Activated naive CD8-positive, alpha-beta T cell (primary cell): Measurements from ENCODE around the gene MTARC2.

ENCODE experiments used
- H3K27ac Mint-ChIP-seq: one replicate; pipeline ENCODE4 v1.8.0; 2021; ENCODE audit warnings: mixed read lengths
- H3K27me3 Mint-ChIP-seq: one replicate; pipeline ENCODE4 v1.8.0; 2021; ENCODE audit warnings: mixed read lengths
- H3K36me3 Mint-ChIP-seq: one replicate; pipeline ENCODE4 v1.8.0; 2021; ENCODE audit warnings: mixed read lengths
- H3K4me1 Mint-ChIP-seq: one replicate; pipeline ENCODE4 v1.8.0; 2021; ENCODE audit warnings: low read depth, mixed read lengths
- H3K4me3 Mint-ChIP-seq: one replicate; pipeline ENCODE4 v1.8.0; 2021; ENCODE audit warnings: mild to moderate bottlenecking, mixed read lengths
- H3K9me3 Mint-ChIP-seq: one replicate; pipeline ENCODE4 v1.8.0; 2021; ENCODE audit warnings: low read depth, mixed read lengths

The MTARC2 gene

DNA sequence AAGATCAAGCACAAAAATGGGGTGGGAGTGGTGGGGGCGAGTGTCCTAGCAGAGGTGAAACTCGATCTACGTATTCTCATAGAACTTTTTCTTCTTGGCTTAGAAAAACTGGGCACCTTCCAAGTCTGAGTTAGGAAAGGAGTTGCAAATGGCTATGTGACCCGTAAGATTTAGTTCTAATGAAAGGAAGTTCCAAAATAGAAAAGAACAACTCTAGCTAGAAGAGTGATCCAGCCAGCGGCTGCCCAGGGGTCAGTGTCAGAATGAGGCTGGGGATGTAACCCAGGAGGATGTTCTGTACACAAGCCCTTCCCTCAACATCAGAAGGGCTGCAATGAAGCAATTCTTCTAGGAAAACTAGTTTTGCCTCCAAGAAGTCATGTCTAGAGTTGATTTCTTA lies 43.8 kb downstream of the MTARC2 start:
- H3K4me1 Mint-ChIP-seq: peaks cover 2% of the 10 kb centered on the region
- no peaks in the 10 kb centered on the region for H3K36me3 Mint-ChIP-seq
- H3K27me3 Mint-ChIP-seq: peaks cover 5% of the 10 kb centered on the region
- H3K4me3 Mint-ChIP-seq: no peak overlapping the region
- no peaks in the 10 kb centered on the region for H3K9me3 Mint-ChIP-seq
- no peak overlapping the region for H3K27ac Mint-ChIP-seq

DNA sequence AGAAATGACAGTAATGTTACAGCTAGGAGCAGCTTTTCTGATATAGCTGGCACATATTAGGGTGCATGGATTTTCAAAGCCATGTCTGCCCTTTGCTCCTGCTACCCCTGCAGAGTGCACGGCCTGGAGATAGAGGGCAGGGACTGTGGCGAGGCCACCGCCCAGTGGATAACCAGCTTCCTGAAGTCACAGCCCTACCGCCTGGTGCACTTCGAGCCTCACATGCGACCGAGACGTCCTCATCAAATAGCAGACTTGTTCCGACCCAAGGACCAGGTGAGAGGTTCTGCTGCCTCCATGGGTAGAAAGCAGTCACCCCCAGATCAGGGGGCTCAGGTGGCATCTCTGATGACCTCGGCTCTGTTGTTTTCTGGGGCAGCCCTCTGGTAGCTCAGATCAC lies 48.4 kb downstream of the MTARC2 start:
- no peaks in the 10 kb centered on the region for H3K36me3 Mint-ChIP-seq
- no peaks in the 10 kb centered on the region for H3K9me3 Mint-ChIP-seq
- no peak overlapping the region for H3K27ac Mint-ChIP-seq
- peaks cover 2% of the 10 kb centered on the region for H3K27me3 Mint-ChIP-seq
- H3K4me1 Mint-ChIP-seq: no peaks in the 10 kb centered on the region
- H3K4me3 Mint-ChIP-seq: no peak overlapping the region

DNA sequence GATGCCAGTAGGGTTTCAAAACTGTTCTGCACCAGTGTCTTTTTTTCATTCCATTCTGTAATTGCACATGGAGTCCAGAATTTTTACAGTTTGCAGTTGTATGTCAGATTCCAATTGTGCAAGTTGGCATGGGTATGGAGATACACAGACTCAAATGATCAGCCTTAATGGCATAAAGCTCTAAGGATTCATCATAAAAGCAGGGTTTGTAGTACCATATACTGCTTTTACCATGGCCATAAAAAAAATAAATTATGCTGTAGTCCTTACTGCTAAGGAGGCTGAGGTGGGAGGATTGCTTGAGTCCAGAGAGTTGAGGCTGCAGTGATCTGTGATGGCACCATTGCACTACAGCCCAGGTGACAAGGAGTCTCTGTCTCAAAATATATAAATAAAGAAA lies 48.9 kb downstream of the MTARC2 start:
- Mint-ChIP-seq H3K9me3 (no peaks in the 10 kb centered on the region), H3K4me1 (no peaks in the 10 kb centered on the region), H3K27me3 (no peaks in the 10 kb centered on the region), H3K36me3 (no peaks in the 10 kb centered on the region), H3K4me3 (no peak overlapping the region), H3K27ac (no peak overlapping the region)

DNA sequence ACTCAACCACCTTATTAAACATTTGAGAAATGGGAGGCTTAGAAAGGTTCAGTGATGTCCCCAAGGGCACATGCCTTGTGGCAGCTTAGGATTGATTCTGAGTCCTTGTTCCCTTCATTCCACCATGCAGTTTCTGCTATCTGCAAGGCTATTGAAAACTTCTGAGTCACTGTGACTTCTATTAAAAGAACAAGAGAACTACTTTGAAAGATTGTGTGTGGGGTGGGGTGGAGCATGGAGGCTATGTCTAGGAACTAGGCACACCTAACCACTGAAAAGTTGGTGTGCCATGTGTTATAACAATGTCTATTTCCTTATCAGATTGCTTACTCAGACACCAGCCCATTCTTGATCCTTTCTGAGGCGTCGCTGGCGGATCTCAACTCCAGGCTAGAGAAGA lies 49.4 kb downstream of the MTARC2 start:
- Mint-ChIP-seq H3K36me3 (no peaks in the 10 kb centered on the region), H3K27me3 (peaks cover under 1% of the 10 kb centered on the region), H3K4me1 (no peaks in the 10 kb centered on the region), H3K9me3 (no peaks in the 10 kb centered on the region), H3K4me3 (no peak overlapping the region), H3K27ac (no peak overlapping the region)

DNA sequence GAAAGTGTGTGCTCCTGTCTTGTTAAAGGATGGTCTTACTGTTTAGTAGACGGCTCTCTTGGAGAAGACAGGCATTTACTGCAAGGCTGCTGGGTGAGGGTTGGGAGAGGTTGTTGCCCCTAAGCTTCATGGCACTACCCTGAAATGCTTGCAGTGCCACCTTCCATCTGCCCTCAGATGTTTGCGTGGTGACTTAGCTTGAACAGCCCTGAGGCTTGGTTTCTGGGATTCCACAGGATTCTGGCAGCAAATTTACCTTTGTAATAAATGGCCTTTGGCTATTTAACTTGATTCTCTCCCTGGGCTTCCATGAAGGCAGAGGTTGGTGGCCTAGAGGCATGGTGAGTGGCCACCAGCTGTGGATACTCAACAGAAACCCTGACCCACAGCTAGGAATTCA lies 50.2 kb downstream of the MTARC2 start:
- Mint-ChIP-seq H3K4me1 (no peaks in the 10 kb centered on the region), H3K9me3 (no peaks in the 10 kb centered on the region), H3K27ac (no peak overlapping the region), H3K36me3 (no peaks in the 10 kb centered on the region), H3K27me3 (peaks cover 5% of the 10 kb centered on the region), H3K4me3 (no peak overlapping the region)

DNA sequence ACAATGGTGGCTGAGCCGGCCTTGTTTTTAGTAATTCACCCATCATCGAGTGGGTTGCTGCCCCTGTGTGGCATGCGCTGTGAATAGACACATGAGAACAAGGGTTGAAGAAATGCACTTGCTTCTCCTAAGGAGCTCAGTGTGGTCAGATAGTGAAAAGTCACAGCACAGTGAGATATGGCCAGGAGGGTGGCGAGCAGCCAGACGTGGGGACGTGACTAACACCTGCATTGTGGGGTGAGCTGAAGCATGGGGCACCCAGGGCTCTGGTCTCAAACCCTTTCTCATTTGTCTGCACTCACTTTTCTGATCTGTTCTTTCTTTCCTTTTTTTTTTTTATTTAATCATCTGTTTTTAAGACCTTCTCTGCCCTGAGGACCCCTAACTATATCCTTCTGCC lies 52.1 kb downstream of the MTARC2 start:
- no peaks in the 10 kb centered on the region for H3K4me1 Mint-ChIP-seq
- no peaks in the 10 kb centered on the region for H3K9me3 Mint-ChIP-seq
- H3K36me3 Mint-ChIP-seq: no peaks in the 10 kb centered on the region
- H3K4me3 Mint-ChIP-seq: no peak overlapping the region
- H3K27ac Mint-ChIP-seq: no peak overlapping the region
- peaks cover 5% of the 10 kb centered on the region for H3K27me3 Mint-ChIP-seq

DNA sequence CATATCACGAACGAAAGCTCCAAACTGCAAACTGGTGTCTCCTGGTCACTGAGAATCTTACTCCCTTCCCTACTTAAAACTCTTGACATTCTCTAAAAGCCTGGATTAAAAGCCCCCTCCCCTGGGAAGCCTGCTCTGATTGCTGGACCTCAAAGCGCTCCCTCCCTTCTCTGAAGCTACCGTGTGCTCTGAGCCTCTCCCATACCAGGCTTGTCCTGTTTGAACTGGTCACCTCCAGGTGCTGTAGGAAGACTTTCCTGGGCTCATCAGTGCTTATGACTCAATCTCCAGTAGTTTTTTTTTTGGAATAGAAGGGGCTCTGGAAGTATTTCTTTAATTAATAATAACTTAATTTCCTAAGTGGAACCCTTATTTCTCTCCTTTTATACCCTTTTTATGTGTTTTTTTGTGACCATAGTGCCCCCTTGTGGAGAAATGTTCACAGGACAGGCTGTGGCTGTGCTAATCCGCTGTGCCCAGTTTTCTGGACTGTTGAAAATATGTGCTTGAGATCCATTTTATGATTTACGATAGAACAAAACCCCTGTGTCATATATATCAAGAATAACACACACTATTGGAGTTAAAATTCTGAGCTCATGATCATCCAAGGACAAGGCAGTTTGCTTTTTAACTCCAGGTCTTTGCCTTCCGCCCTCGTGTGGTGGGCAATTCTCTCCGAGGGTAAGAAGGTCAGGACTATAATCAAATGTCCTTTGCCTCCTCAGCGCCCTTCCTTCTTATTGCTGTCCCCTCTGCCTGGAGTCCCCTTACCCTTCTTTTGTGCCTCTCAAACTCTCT lies 55.5 kb downstream of the MTARC2 start:
- H3K36me3 Mint-ChIP-seq: no peaks in the 10 kb centered on the region
- no peaks in the 10 kb centered on the region for H3K9me3 Mint-ChIP-seq
- H3K27me3 Mint-ChIP-seq: peaks cover 5% of the 10 kb centered on the region
- H3K4me3 Mint-ChIP-seq: no peak overlapping the region
- H3K4me1 Mint-ChIP-seq: no peaks in the 10 kb centered on the region
- no peak overlapping the region for H3K27ac Mint-ChIP-seq

DNA sequence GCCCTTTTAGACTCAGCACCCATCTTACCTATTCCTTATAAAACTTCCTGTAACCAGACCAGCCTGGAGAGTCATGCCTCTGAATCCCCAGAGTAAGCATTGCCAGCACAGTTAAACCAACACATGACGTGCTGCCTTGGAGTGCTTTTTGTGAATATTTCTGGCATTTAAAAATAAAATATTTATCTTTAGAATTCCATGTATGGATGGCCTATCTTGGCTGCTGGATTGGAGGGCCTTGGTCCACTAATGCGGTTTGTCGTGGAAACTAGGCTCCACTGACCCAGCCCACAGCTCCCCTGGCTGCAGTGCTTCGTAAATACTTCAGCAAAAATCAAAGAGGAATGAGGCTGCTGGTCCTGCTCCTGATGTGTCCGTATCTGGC lies 56.1 kb downstream of the MTARC2 start:
- H3K27ac Mint-ChIP-seq: no peak overlapping the region
- no peaks in the 10 kb centered on the region for H3K9me3 Mint-ChIP-seq
- no peaks in the 10 kb centered on the region for H3K4me1 Mint-ChIP-seq
- peaks cover 5% of the 10 kb centered on the region for H3K27me3 Mint-ChIP-seq
- H3K4me3 Mint-ChIP-seq: no peak overlapping the region
- H3K36me3 Mint-ChIP-seq: no peaks in the 10 kb centered on the region

DNA sequence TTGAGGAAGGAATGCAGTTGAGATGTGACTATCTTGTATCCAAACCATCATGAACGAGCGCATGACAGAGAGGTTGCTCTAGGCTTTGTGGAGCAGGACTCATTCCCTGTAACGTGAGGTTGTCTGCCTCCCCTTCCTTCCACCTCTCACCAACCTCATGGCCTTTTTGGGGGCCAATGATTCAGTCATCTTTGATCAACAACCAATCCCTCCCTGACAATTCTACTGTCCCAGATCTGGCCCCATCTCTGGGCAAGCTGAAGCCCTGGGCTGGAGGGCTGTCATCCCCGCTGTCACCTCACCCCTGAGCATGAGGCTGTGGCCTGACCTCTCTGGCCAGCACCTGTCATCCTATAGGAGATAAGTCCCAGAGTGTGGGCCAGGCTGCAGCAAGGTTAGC lies 58.3 kb downstream of the MTARC2 start:
- Mint-ChIP-seq H3K27ac (no peak overlapping the region), H3K4me3 (no peak overlapping the region), H3K36me3 (no peaks in the 10 kb centered on the region), H3K4me1 (peaks cover 3% of the 10 kb centered on the region), H3K27me3 (peaks cover 5% of the 10 kb centered on the region), H3K9me3 (no peaks in the 10 kb centered on the region)

DNA sequence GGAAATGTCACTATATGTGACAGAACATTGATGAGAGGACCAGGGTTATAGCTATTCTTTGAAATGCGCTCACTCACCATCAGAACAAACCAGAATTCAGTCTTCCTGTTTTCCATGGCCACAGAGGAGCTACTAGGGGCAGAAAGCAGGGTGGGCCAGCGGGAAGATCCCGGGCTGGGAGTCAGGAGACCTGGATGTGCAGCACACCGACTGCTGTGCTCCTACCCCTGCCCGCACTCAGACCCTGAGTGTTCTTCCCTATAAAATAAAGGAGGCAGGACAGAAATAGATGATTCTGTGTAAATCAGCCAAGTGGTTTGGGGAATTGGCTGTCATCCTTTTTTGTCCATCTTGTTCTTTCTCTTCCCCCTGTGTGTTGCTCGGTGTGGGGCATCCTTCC lies 59.6 kb downstream of the MTARC2 start:
- no peak overlapping the region for H3K4me3 Mint-ChIP-seq
- peaks cover 9% of the 10 kb centered on the region for H3K27me3 Mint-ChIP-seq
- H3K36me3 Mint-ChIP-seq: no peaks in the 10 kb centered on the region

DNA sequence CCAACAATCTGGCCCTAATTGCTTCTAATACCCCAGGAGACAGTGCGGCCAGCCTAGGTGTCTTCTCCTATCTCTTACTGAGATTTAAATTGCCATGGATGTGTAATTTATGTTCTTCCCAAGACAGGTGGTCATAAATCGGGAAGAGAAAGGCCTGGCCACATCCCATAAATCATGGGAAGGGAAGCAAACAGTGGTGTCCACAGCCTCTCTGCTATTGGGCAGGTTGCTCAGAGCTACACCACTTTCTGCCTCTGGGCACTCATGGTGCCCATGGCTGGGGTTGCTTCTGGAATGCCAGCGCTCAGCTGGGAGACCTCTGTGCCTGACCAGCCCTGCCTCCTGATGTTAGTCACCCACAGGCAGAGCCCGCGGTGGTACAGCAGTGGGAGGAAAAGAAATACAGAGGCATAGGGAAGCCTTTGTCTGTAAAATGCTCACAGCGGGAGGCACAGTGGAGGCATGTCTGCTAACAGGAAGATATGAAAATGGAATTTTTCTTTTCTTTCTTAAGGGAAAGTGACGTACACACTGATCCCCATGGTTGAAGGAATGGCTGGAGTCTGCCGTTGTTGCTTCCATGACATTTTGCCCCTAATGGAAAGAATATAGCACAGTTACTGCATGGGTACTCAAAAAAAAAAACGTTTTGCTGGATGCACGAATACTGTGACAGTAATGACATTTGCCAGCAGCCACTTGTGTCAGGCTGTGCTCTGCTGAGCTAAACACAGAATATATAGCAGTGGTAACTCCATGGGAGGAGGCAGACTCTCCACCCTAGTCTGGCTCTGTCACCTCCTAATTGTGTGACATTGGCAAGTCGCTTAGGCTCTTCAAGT lies 60.4 kb downstream of the MTARC2 start:
- H3K9me3 Mint-ChIP-seq: no peaks in the 10 kb centered on the region
- peaks cover 12% of the 10 kb centered on the region for H3K27me3 Mint-ChIP-seq
- H3K27ac Mint-ChIP-seq: no peak overlapping the region
- H3K4me1 Mint-ChIP-seq: peaks cover 3% of the 10 kb centered on the region
- H3K4me3 Mint-ChIP-seq: no peak overlapping the region
- no peaks in the 10 kb centered on the region for H3K36me3 Mint-ChIP-seq

More for the DNA sequence above, 59.6 kb downstream of the MTARC2 start:
- H3K27ac Mint-ChIP-seq: no peak overlapping the region
- peaks cover 3% of the 10 kb centered on the region for H3K4me1 Mint-ChIP-seq
- no peaks in the 10 kb centered on the region for H3K9me3 Mint-ChIP-seq

DNA sequence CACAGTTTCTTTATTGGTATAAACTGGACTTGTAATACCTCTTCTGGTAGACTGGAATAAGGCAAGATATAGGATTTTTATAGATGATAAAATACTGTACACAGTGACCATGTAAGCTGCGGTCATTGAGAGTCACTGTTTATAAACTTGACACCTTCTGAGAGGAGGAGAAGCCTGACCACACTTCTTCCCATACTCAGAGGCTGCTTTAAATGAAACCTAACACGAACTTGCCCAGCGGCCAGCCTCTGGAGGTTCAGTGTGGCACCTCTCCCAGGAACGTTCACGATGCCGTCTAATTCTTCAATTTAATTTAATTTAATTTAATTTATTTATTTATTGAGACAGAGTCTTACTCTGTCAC lies 61.0 kb downstream of the MTARC2 start:
- H3K36me3 Mint-ChIP-seq: no peaks in the 10 kb centered on the region
- H3K27ac Mint-ChIP-seq: no peak overlapping the region
- peaks cover 3% of the 10 kb centered on the region for H3K4me1 Mint-ChIP-seq
- peaks cover 13% of the 10 kb centered on the region for H3K27me3 Mint-ChIP-seq
- H3K9me3 Mint-ChIP-seq: no peaks in the 10 kb centered on the region
- H3K4me3 Mint-ChIP-seq: no peak overlapping the region

DNA sequence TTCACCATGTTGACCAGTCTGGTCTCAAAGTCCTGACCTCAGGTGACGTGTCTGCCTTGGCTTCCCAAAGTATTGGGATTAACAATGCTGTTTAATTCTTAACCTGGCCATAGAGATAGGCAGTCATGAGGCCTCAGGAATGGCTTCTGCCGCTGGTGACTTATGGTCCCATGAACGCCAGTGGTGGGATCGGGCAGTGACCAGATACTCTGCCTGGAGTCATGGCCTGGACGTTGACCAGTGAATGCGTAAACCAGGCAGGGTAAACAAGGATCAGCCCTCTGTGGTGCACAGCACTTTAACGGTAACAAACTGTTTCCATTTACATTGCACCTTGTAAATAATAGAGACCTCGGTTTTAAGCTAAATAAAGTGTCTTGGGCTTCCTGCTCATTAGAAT lies 61.6 kb downstream of the MTARC2 start:
- H3K4me3 Mint-ChIP-seq: no peak overlapping the region
- H3K9me3 Mint-ChIP-seq: no peaks in the 10 kb centered on the region
- peaks cover 3% of the 10 kb centered on the region for H3K4me1 Mint-ChIP-seq
- H3K27me3 Mint-ChIP-seq: peaks cover 15% of the 10 kb centered on the region
- no peaks in the 10 kb centered on the region for H3K36me3 Mint-ChIP-seq
- no peak overlapping the region for H3K27ac Mint-ChIP-seq

DNA sequence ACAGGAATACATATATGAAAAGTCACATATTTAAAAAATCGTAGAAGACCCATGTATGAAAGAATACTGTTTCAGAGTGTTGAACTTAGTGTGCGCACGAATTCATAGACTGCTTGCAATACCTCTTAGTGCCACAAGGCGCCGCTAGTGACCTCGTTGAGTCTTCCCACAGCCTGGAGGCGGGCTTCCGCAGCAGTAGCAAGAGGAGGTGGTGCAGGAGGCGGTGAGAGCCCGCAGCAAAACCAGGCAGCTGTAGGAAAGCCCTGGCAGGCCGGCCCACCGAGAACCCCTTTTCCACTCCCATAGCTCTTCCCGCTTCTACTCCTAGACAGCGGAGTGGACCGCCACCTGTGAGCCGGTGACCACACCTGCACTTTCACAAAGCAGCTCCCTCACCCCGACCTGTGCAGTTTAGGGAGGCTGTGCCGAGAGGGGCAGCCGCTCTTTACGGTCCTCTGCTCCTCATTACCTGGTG lies 62.1 kb downstream of the MTARC2 start:
- no peaks in the 10 kb centered on the region for H3K36me3 Mint-ChIP-seq
- H3K9me3 Mint-ChIP-seq: no peaks in the 10 kb centered on the region
- peak overlapping the region; percentile 65 for H3K4me3 Mint-ChIP-seq
- peaks cover 15% of the 10 kb centered on the region for H3K27me3 Mint-ChIP-seq
- H3K4me1 Mint-ChIP-seq: peaks cover 3% of the 10 kb centered on the region
- H3K27ac Mint-ChIP-seq: no peak overlapping the region

DNA sequence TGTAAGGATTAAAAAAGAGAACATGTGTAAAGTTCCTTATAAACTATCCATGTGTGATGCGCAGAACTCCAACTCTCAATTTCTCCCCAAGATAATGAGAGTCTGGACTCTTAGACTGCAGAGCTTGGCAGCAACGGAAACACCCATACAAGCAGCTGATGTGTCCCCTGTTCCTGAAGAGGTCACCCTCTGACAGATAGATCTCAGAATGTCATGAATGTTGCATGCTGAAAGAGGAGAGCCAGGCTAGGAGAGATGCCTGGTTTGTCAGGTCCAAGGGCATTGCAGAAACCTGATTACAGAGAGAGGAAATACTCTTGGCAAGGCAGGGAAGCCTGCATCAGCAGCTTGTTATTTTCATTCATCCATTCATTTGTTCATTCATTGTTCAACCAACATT lies 62.8 kb downstream of the MTARC2 start:
- no peak overlapping the region for H3K4me3 Mint-ChIP-seq
- H3K9me3 Mint-ChIP-seq: no peaks in the 10 kb centered on the region
- H3K27ac Mint-ChIP-seq: no peak overlapping the region
- peaks cover 3% of the 10 kb centered on the region for H3K4me1 Mint-ChIP-seq
- no peaks in the 10 kb centered on the region for H3K36me3 Mint-ChIP-seq
- H3K27me3 Mint-ChIP-seq: peaks cover 15% of the 10 kb centered on the region
